A673 (cell line): Measurements from ENCODE around the gene ATP4A.

Experiments used
- EZH2 ChIP-seq: fragments of 200-600 bp; sonication (generic); IDR thresholded peaks from 2 replicates; pipeline ENCODE4 v1.6.1; 2017; ENCODE audit warnings: borderline replicate concordance, low read depth, mild to moderate bottlenecking, mixed read lengths, antibody characterized with exemption, low read length; ENCODE audit not compliant: poor library complexity, severe bottlenecking
- TF ChIP-seq, protein P1 (sequence below): fragments of 300-800, 200-600 bp; sonication (generic); conservative IDR thresholded peaks from 2 replicates; pipeline ENCODE4 v1.5.1; 2017; ENCODE audit warnings: low read depth, mild to moderate bottlenecking, antibody characterized with exemption, low read length, moderate library complexity, mixed read lengths

GRCh38 chr19:35518313-35518712 is 45.1 kb downstream of the ATP4A start:
- TF ChIP-seq, protein P1, sequence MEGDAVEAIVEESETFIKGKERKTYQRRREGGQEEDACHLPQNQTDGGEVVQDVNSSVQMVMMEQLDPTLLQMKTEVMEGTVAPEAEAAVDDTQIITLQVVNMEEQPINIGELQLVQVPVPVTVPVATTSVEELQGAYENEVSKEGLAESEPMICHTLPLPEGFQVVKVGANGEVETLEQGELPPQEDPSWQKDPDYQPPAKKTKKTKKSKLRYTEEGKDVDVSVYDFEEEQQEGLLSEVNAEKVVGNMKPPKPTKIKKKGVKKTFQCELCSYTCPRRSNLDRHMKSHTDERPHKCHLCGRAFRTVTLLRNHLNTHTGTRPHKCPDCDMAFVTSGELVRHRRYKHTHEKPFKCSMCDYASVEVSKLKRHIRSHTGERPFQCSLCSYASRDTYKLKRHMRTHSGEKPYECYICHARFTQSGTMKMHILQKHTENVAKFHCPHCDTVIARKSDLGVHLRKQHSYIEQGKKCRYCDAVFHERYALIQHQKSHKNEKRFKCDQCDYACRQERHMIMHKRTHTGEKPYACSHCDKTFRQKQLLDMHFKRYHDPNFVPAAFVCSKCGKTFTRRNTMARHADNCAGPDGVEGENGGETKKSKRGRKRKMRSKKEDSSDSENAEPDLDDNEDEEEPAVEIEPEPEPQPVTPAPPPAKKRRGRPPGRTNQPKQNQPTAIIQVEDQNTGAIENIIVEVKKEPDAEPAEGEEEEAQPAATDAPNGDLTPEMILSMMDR = no peak
- no peak for TF ChIP-seq EZH2
